Lower lobe of right lung (tissue), 2 donors: Measurements from ENCODE around the gene OR7D2. TPM values are rescaled to one million over a fixed set of nuclear protein-coding genes. Genes with fewer than 3 reads are reported as not detected.
A peak's percentile ranks its signal among the peaks of the same experiment; 100 is the strongest.

Experiments used
- ATAC-seq, 2 donors: fragments of 200-7000 bp; cut with Tn5 transposase; one replicate each; pipeline ENCODE4 v1.9.1; 2020 to 2022; ENCODE audit warnings: mild to moderate bottlenecking in 2 of 2, moderate library complexity in 2 of 2
- DNase-seq: peaks from one replicate; pipeline ENCODE4 v3.0.0-alpha.2; 2020
- H3K27ac ChIP-seq: fragments of 200-600 bp; one replicate; pipeline ENCODE4 v1.8.0; 2022
- H3K27me3 ChIP-seq: fragments of 200-600 bp; one replicate; pipeline ENCODE4 v1.8.0; 2022; ENCODE audit warnings: low read depth
- H3K36me3 ChIP-seq: fragments of 200-600 bp; one replicate; pipeline ENCODE4 v1.8.0; 2022; ENCODE audit warnings: mild to moderate bottlenecking
- H3K4me1 ChIP-seq: fragments of 200-600 bp; one replicate; pipeline ENCODE4 v1.8.0; 2022
- H3K4me3 ChIP-seq: fragments of 200-600 bp; one replicate; pipeline ENCODE4 v1.8.0; 2022; ENCODE audit warnings: mild to moderate bottlenecking
- H3K9me3 ChIP-seq: fragments of 200-600 bp; one replicate; pipeline ENCODE4 v1.8.0; 2022
- CTCF ChIP-seq: fragments of 200-600 bp; IDR thresholded peaks from one replicate; pipeline ENCODE4 v1.8.0; 2022; ENCODE audit warnings: antibody characterized with exemption, mild to moderate bottlenecking
- intact Hi-C: fragments of 100-400 bp; cut with DNase I; formaldehyde crosslinking; loops from one replicate; pipeline ENCODE4 v1.11.0; 2022
- long read RNA-seq: library from polyadenylated mRNA; unstranded; transcript quantifications from one replicate; pipeline ENCODE4 v2.0.0, GENCODE V29; 2021
- total RNA-seq: library from RNA; stranded (reverse); fragmentation: NEBNext Ultra II Directional; extraction: Animal tissue kit (Norgen Biotek cat#: 25700); gene quantifications from one replicate; pipeline ENCODE4 v1.2.1, GENCODE V29; 2021
- donor health status: DM: no; HTN: yes; CAD: no; lungs with severe emphysema.

Gene OR7D2
- 0.59 TPM for total RNA-seq
- long read RNA-seq, partial matches to known transcripts = 0 of 1 reads
- long read RNA-seq, other reads (novel, unspliced or antisense) = 0 of 1 reads

- H3K27me3 ChIP-seq = no peaks in the 10 kb centered on the region
- no peaks in the 10 kb centered on the region for H3K36me3 ChIP-seq
- ATAC-seq = no peak
- no peak within 1 kb of the TSS for H3K27ac ChIP-seq
- TF ChIP-seq CTCF = no peak
- no peaks in the 10 kb centered on the region for H3K4me1 ChIP-seq
- no peak for DNase-seq
- intact Hi-C loops = no loop called here
- no peaks in the 10 kb centered on the region for H3K9me3 ChIP-seq
- H3K4me3 ChIP-seq = no peak within 1 kb of the TSS
Measured at GRCh38 chr19:9178901-9179300, at the start of gene OR7D2. Gene OR7D2 (plus strand): TSS chr19:9178979. CDS start chr19:9185782, 6,803 bp downstream.

GRCh38 chr19:9130965-9131364 lies 47.8 kb upstream of the OR7D2 start:
- intact Hi-C loops = no loop called here
- Histone ChIP-seq H3K4me3 (no peak overlapping the region), H3K9me3 (no peaks in the 10 kb centered on the region), H3K4me1 (no peaks in the 10 kb centered on the region), H3K36me3 (no peaks in the 10 kb centered on the region), H3K27me3 (no peaks in the 10 kb centered on the region), H3K27ac (no peak overlapping the region)
- no peak for TF ChIP-seq CTCF
- no peak for DNase-seq
- no peak for ATAC-seq

GRCh38 chr19:9132422-9132821 lies 46.4 kb upstream of the OR7D2 start:
- Histone ChIP-seq H3K9me3 (no peaks in the 10 kb centered on the region), H3K36me3 (no peaks in the 10 kb centered on the region), H3K4me3 (no peak overlapping the region), H3K27me3 (no peaks in the 10 kb centered on the region), H3K4me1 (no peaks in the 10 kb centered on the region), H3K27ac (no peak overlapping the region)
- no peak for ATAC-seq
- no peak for TF ChIP-seq CTCF
- intact Hi-C loops = no loop called here
- DNase-seq = no peak

- H3K36me3 ChIP-seq = no peaks in the 10 kb centered on the region
- ATAC-seq (peak in 1 of 2 donors; percentile 25), DNase-seq (no peak)
- peak overlapping the region; percentile 74 for H3K4me3 ChIP-seq
- H3K27ac ChIP-seq = peak overlapping the region; percentile 86
- intact Hi-C loops = no loop called here
- peaks cover 7% of the 10 kb centered on the region for H3K9me3 ChIP-seq
- H3K4me1 ChIP-seq = peaks cover 18% of the 10 kb centered on the region
- no peaks in the 10 kb centered on the region for H3K27me3 ChIP-seq
- TF ChIP-seq CTCF = no peak
Measured at GRCh38 chr19:9139609-9140158, 39.1 kb upstream of the OR7D2 start.

GRCh38 chr19:9140159-9140874 lies 38.5 kb upstream of the OR7D2 start, which contains the start of gene ZNF317:
Gene ZNF317 (plus strand): TSS chr19:9140397. CDS start chr19:9156017, 15,620 bp downstream.
- Histone ChIP-seq H3K9me3 (peaks cover 14% of the 10 kb centered on the region), H3K4me3 (peak within 1 kb of the TSS; percentile 74), H3K27ac (peak within 1 kb of the TSS; percentile 86), H3K4me1 (peaks cover 18% of the 10 kb centered on the region), H3K27me3 (no peaks in the 10 kb centered on the region), H3K36me3 (no peaks in the 10 kb centered on the region)
- ATAC-seq (peak; percentile 97 to 99), DNase-seq (peak; percentile 95)
- intact Hi-C loops = no loop called here
- TF ChIP-seq CTCF = no peak
